Fibroblast of mammary gland (primary cell): ENCODE data around the gene POLE3.

ENCODE experiments used
- DNase-seq: peaks from one replicate; pipeline ENCODE4 v3.0.0-alpha.2; 2010; ENCODE audit warnings: low read depth
- H3K4me3 ChIP-seq: 2 replicates; pipeline ENCODE4 v1.5.1; 2011; ENCODE audit warnings: low read depth, mild to moderate bottlenecking, low read length, moderate library complexity; ENCODE audit not compliant: control insufficient read depth
- TF ChIP-seq, protein P1 (sequence below): conservative IDR thresholded peaks from 2 replicates; pipeline ENCODE4 v1.5.1; 2011; ENCODE audit warnings: low read depth, low read length, inconsistent platforms; ENCODE audit not compliant: control insufficient read depth, insufficient read depth

Gene POLE3

DNA sequence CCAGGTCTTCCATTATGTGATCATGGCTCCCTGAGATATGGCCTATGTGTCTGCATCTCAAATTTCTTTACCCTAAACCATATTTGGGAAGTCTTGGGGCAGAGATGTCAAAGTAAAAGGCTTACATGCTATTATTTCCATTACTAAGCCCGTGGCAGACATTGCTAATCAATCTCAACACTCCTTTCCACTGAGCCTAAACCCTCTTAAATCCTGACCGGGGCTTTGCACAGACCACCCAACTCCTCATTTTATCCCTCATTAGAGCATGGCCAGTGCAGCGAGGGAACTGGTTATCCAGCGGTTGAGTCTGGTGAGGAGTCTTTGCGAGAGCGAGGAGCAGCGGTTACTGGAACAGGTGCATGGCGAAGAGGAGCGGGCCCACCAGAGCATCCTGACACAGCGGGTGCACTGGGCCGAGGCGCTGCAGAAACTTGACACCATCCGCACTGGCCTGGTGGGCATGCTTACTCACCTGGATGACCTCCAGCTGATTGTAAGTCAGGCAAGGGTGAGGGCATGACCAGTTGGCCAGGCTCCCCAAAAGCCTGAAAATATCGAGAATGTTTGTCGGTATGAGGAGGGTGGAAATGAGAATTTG, 50.1 kb downstream of the POLE3 start:
- TF ChIP-seq, protein P1, sequence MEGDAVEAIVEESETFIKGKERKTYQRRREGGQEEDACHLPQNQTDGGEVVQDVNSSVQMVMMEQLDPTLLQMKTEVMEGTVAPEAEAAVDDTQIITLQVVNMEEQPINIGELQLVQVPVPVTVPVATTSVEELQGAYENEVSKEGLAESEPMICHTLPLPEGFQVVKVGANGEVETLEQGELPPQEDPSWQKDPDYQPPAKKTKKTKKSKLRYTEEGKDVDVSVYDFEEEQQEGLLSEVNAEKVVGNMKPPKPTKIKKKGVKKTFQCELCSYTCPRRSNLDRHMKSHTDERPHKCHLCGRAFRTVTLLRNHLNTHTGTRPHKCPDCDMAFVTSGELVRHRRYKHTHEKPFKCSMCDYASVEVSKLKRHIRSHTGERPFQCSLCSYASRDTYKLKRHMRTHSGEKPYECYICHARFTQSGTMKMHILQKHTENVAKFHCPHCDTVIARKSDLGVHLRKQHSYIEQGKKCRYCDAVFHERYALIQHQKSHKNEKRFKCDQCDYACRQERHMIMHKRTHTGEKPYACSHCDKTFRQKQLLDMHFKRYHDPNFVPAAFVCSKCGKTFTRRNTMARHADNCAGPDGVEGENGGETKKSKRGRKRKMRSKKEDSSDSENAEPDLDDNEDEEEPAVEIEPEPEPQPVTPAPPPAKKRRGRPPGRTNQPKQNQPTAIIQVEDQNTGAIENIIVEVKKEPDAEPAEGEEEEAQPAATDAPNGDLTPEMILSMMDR = no peak
- no peak for DNase-seq
- no peak overlapping the region for H3K4me3 ChIP-seq

DNA sequence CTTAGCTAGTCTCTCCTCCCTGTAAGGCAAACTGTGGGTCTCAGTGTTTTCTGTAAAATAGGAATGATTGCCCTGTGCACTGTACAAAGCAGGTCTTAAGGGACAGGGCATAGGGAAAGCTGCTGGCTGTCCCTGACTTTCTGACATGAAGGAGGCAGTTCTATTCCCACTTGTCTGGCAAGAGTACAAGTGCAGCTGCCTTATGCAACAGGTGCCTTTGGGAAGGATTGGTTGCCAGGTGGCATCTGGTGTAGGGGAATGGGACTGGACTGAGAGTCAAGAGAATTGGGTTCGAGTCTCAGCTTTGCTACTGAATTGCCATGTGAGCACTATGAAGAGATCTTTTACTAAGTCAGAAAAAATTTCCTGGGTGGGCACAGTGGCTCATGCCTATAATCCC, 51.1 kb downstream of the POLE3 start:
- H3K4me3 ChIP-seq = no peak overlapping the region
- TF ChIP-seq, protein P1 = no peak
- DNase-seq = no peak
